Measurements from ENCODE around the gene EIF4G3. TPM values are rescaled to one million over a fixed set of nuclear protein-coding genes. Genes with fewer than 3 reads are reported as not detected.
"Not testable (repeated sequence)": the region's sequence is repeated elsewhere in the genome, so short reads cannot be mapped to it uniquely, and the experiment has no call there.

The EIF4G3 gene
- total RNA-seq, 1 experiment from 2014 or later, result 87.6 TPM

DNA sequence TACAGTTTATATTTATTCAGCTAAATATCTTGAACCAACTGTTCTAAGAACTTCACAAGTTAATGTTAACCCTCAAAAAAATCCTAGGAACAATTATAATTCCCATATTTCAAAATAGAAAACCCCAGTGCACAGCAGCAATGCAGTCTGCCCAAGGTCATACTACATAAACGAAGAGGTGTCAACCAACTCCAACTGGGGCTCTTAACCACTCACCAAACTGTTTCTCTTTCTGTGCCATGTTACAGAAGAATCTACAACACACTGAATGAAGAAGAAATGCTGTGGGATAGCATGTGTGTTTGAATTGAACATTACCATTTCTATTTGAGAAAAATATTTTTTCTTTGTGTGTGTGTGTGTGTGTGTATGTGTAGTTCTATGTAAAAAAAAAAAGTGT, 35.7 kb downstream of the EIF4G3 start:
- Mint-ChIP-seq H3K27me3 (ENCODE audit: insufficient read depth, unreplicated experiment) (no peaks in the 10 kb centered on the region), H3K4me3 (ENCODE audit: unreplicated experiment) (no peak overlapping the region), H3K27ac (ENCODE audit: low read depth, unreplicated experiment) (no peak overlapping the region), H3K36me3 (ENCODE audit: insufficient read depth, unreplicated experiment) (peaks cover 6% of the 10 kb centered on the region), H3K4me1 (ENCODE audit: insufficient read depth, unreplicated experiment) (peaks cover 4% of the 10 kb centered on the region), H3K9me3 (ENCODE audit: unreplicated experiment) (no peaks in the 10 kb centered on the region)
- CTCF ChIA-PET, result no interaction called here
- no TSS peak for BruUV-seq (replicated peaks)
- intact Hi-C loops (cut with micrococcal nuclease), result no loop called here
- POLR2A ChIA-PET, result interaction anchor here (1.0 to 1.6 kb wide), 2 partner anchors 8 to 11 kb away, joined by 3 to 5 read pairs; no protein-coding TSS in a partner anchor
- TF ChIP-seq, protein P1, sequence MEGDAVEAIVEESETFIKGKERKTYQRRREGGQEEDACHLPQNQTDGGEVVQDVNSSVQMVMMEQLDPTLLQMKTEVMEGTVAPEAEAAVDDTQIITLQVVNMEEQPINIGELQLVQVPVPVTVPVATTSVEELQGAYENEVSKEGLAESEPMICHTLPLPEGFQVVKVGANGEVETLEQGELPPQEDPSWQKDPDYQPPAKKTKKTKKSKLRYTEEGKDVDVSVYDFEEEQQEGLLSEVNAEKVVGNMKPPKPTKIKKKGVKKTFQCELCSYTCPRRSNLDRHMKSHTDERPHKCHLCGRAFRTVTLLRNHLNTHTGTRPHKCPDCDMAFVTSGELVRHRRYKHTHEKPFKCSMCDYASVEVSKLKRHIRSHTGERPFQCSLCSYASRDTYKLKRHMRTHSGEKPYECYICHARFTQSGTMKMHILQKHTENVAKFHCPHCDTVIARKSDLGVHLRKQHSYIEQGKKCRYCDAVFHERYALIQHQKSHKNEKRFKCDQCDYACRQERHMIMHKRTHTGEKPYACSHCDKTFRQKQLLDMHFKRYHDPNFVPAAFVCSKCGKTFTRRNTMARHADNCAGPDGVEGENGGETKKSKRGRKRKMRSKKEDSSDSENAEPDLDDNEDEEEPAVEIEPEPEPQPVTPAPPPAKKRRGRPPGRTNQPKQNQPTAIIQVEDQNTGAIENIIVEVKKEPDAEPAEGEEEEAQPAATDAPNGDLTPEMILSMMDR (IDR thresholded peaks at IDR 0.05; ENCODE audit: unreplicated experiment), result no peak
- DNase-seq (ENCODE audit: unreplicated experiment), result no peak

DNA sequence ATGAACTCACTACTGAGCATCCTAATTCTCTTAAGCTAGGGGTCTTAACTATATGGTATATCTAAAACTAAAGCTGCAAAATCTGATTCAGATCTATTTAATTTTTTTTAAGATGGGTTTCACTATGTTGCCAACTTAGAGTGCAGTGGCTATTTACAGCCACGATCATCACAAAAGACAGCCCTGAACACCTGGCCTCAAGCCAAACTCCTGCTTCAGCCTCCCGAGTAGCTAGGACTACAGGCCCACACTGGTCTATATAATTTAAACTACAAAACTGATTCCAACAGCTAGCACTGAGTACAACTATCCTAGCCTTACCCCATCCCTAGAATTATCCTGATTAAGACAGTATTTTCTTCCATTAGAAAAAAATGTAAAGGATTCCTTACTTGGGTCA, 37.1 kb downstream of the EIF4G3 start:
- no TSS peak for BruUV-seq (replicated peaks)
- TF ChIP-seq, protein P1 (IDR thresholded peaks at IDR 0.05; ENCODE audit: unreplicated experiment), result no peak
- intact Hi-C loops (cut with micrococcal nuclease), result no loop called here
- no peak overlapping the region for H3K4me3 Mint-ChIP-seq (ENCODE audit: unreplicated experiment)
- H3K27ac Mint-ChIP-seq (ENCODE audit: low read depth, unreplicated experiment), result no peak overlapping the region
- POLR2A ChIA-PET, result interaction anchor here (0.5 to 1.7 kb wide), 4 partner anchors 12 to 419 kb away, joined by 3 to 8 read pairs (median 4); no protein-coding TSS in a partner anchor
- no peaks in the 10 kb centered on the region for H3K27me3 Mint-ChIP-seq (ENCODE audit: insufficient read depth, unreplicated experiment)
- H3K4me1 Mint-ChIP-seq (ENCODE audit: insufficient read depth, unreplicated experiment), result peaks cover 4% of the 10 kb centered on the region
- no peak for DNase-seq (ENCODE audit: unreplicated experiment)
- CTCF ChIA-PET, result interaction anchor here (0.5 to 1.4 kb wide), 3 partner anchors 8 to 55 kb away, joined by 3 read pairs; no protein-coding TSS in a partner anchor
- no peaks in the 10 kb centered on the region for H3K9me3 Mint-ChIP-seq (ENCODE audit: unreplicated experiment)
- peaks cover 16% of the 10 kb centered on the region for H3K36me3 Mint-ChIP-seq (ENCODE audit: insufficient read depth, unreplicated experiment)

DNA sequence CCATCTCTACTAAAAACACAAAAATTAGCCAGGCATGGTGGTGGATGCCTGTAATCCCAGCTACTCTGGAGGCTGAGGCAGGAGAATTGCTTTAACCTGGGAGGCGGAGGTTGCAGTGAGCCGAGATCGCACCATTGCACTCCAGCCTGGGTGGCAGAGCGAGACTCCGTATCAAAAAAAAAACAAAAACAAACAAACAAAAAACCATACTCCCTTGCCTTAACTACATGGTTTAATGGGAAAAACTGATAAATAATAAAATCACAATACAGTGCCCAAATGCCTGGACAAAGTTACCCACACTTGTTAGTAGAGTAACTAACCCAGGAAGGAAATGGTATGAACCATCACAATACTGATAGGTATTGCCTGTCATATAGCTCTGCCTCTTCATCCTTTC, 40.4 kb downstream of the EIF4G3 start:
- H3K4me1 Mint-ChIP-seq (ENCODE audit: insufficient read depth, unreplicated experiment); intact Hi-C loops (cut with micrococcal nuclease); H3K27me3 Mint-ChIP-seq (ENCODE audit: insufficient read depth, unreplicated experiment); H3K9me3 Mint-ChIP-seq (ENCODE audit: unreplicated experiment); POLR2A ChIA-PET; H3K27ac Mint-ChIP-seq (ENCODE audit: low read depth, unreplicated experiment); DNase-seq (ENCODE audit: unreplicated experiment); H3K4me3 Mint-ChIP-seq (ENCODE audit: unreplicated experiment); BruUV-seq (replicated peaks): not testable (repeated sequence)
- CTCF ChIA-PET, result interaction anchor here (0.6 kb wide), 1 partner anchor 239 kb away, joined by 3 read pairs; no protein-coding TSS in a partner anchor
- H3K36me3 Mint-ChIP-seq (ENCODE audit: insufficient read depth, unreplicated experiment), result peaks cover 29% of the 10 kb centered on the region

DNA sequence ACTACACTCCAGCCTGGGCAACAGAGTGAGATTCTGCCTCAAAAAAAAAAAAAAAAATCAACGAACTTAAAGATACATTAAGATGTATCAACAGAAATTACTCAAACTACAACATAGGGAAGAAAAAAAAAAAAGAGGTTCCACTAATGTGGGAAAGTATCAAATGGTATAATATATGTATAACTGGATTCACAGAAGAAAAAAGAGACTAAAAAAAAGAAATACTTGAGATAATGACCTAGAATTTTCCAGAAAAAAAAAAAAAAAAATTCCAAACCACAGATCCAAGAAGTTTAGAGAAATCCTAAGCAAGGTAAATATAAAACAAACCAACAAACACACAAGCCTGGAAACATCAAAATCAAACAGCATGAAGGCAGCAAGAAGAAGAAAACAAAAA, 45.5 kb downstream of the EIF4G3 start:
- DNase-seq (ENCODE audit: unreplicated experiment), result no peak
- H3K4me1 Mint-ChIP-seq (ENCODE audit: insufficient read depth, unreplicated experiment), result no peaks in the 10 kb centered on the region
- no TSS peak for BruUV-seq (replicated peaks)
- no peaks in the 10 kb centered on the region for H3K27me3 Mint-ChIP-seq (ENCODE audit: insufficient read depth, unreplicated experiment)
- peaks cover 63% of the 10 kb centered on the region for H3K36me3 Mint-ChIP-seq (ENCODE audit: insufficient read depth, unreplicated experiment)
- H3K4me3 Mint-ChIP-seq (ENCODE audit: unreplicated experiment), result no peak overlapping the region
- ChIA-PET CTCF (interaction anchor here (0.6 to 0.7 kb wide), 2 partner anchors 73 to 498 kb away, joined by 3 read pairs; no protein-coding TSS in a partner anchor), POLR2A (interaction anchor here (0.7 to 1.6 kb wide), 3 partner anchors 11 to 18 kb away, joined by 3 to 5 read pairs (median 3); no protein-coding TSS in a partner anchor)
- intact Hi-C loops (cut with micrococcal nuclease), result no loop called here
- TF ChIP-seq, protein P1 (IDR thresholded peaks at IDR 0.05; ENCODE audit: unreplicated experiment), result no peak
- peaks cover 7% of the 10 kb centered on the region for H3K9me3 Mint-ChIP-seq (ENCODE audit: unreplicated experiment)
- H3K27ac Mint-ChIP-seq (ENCODE audit: low read depth, unreplicated experiment), result no peak overlapping the region

Data from MCF 10A (cell line).